Activated CD4-positive, alpha-beta T cell treated with anti-CD3 and anti-CD28 coated beads for 1 hour (primary cell): ENCODE data around the gene EFHD2.
"Not testable (repeated sequence)": the region's sequence is repeated elsewhere in the genome, so short reads cannot be mapped to it uniquely, and the experiment has no call there.

Experiments used
- DNase-seq: peaks from one replicate; pipeline ENCODE4 v3.0.0-alpha.2; 2020

Gene EFHD2

GRCh38 chr1:15388201-15388880 lies 21.3 kb upstream of the EFHD2 start:
- DNase-seq, result no peak

GRCh38 chr1:15389828-15390227 lies 19.9 kb upstream of the EFHD2 start:
- DNase-seq, result not testable (repeated sequence)

GRCh38 chr1:15390667-15391066 lies 19.0 kb upstream of the EFHD2 start:
- no peak for DNase-seq

- no peak for DNase-seq
Measured at GRCh38 chr1:15391366-15391765, 18.3 kb upstream of the EFHD2 start.

GRCh38 chr1:15393475-15394257 lies 16.0 kb upstream of the EFHD2 start:
- no peak for DNase-seq

GRCh38 chr1:15394258-15394690 lies 15.4 kb upstream of the EFHD2 start:
- no peak for DNase-seq

- DNase-seq, result no peak
Measured at GRCh38 chr1:15397236-15397635, 12.5 kb upstream of the EFHD2 start.

GRCh38 chr1:15399710-15400109 lies 10.0 kb upstream of the EFHD2 start:
- DNase-seq, result no peak

- no peak for DNase-seq
Measured at GRCh38 chr1:15400627-15401026, 9.1 kb upstream of the EFHD2 start.

GRCh38 chr1:15401391-15402055 lies 8.2 kb upstream of the EFHD2 start:
- DNase-seq, result no peak

GRCh38 chr1:15402809-15403450 lies 6.8 kb upstream of the EFHD2 start:
- DNase-seq, result no peak

- no peak for DNase-seq
Measured at GRCh38 chr1:15403962-15404580, 5.6 kb upstream of the EFHD2 start.

- no peak for DNase-seq
Measured at GRCh38 chr1:15405106-15405850, 4.4 kb upstream of the EFHD2 start.

- no peak for DNase-seq
Measured at GRCh38 chr1:15406614-15407559, 2.8 kb upstream of the EFHD2 start.

GRCh38 chr1:15407580-15407979 lies 2.1 kb upstream of the EFHD2 start:
- DNase-seq, result no peak

GRCh38 chr1:15408890-15409387 lies 749 bp upstream of the EFHD2 start:
- no peak for DNase-seq

GRCh38 chr1:15410223-15410883 lies 665 bp downstream of the EFHD2 start:
- DNase-seq, result no peak

- DNase-seq, result no peak
Measured at GRCh38 chr1:15410884-15411245, 1.2 kb downstream of the EFHD2 start.

GRCh38 chr1:15411593-15412137 lies 2.0 kb downstream of the EFHD2 start:
- DNase-seq, result no peak
